HEK293T (cell line): ENCODE measurements around the gene MFN1.

ENCODE experiments used
- CTCF ChIA-PET: fragments of 350-600 bp; formaldehyde crosslinking; extraction: SDS; loops from one replicate; lab custom pipeline; 2021; ENCODE audit warnings: antibody characterized with exemption, inconsistent platforms; lab: Yijun Ruan, JAX
- POLR2A ChIA-PET: fragments of 350-600 bp; formaldehyde crosslinking; extraction: SDS; loops from one replicate; lab custom pipeline; 2020; ENCODE audit warnings: antibody characterized with exemption, inconsistent platforms; lab: Yijun Ruan, JAX
- DNase-seq: peaks from one replicate; pipeline ENCODE4 v3.0.0; 2012; ENCODE audit warnings: mixed read lengths; ENCODE audit errors: extremely low spot score
- ARNT ChIP-seq: fragments of 450-650 bp; IDR thresholded peaks from 2 replicates; pipeline ENCODE4 v1.6.1; 2017; ENCODE audit warnings: mild to moderate bottlenecking
- BHLHE40 ChIP-seq: fragments of 450-650 bp; IDR thresholded peaks from 2 replicates; pipeline ENCODE4 v1.6.1; 2016; ENCODE audit warnings: mild to moderate bottlenecking, moderate library complexity, borderline replicate concordance
- CTBP1 ChIP-seq: fragments of 450-650 bp; IDR thresholded peaks from 2 replicates; pipeline ENCODE4 v1.6.1; 2016; ENCODE audit warnings: borderline replicate concordance
- ELF4 ChIP-seq: fragments of 450-650 bp; IDR thresholded peaks from 2 replicates; pipeline ENCODE4 v1.6.1; 2017; ENCODE audit warnings: antibody characterized with exemption
- FOXA1 ChIP-seq: fragments of 450-650 bp; IDR thresholded peaks from 2 replicates; pipeline ENCODE4 v1.6.1; 2016; ENCODE audit warnings: mild to moderate bottlenecking
- FOXK2 ChIP-seq: fragments of 450-650 bp; IDR thresholded peaks from 2 replicates; pipeline ENCODE4 v1.6.1; 2016; ENCODE audit warnings: mild to moderate bottlenecking
- FOXM1 ChIP-seq: fragments of 450-650 bp; IDR thresholded peaks from 2 replicates; pipeline ENCODE4 v1.6.1; 2017; ENCODE audit warnings: mild to moderate bottlenecking, borderline replicate concordance
- HDGF ChIP-seq: fragments of 450-650 bp; IDR thresholded peaks from 2 replicates; pipeline ENCODE4 v1.6.1; 2017; ENCODE audit warnings: antibody characterized with exemption, borderline replicate concordance
- L3MBTL2 ChIP-seq: fragments of 450-650 bp; conservative IDR thresholded peaks from 2 replicates; pipeline ENCODE4 v1.6.1; 2016; ENCODE audit warnings: mild to moderate bottlenecking
- LEF1 ChIP-seq: fragments of 450-650 bp; IDR thresholded peaks from 2 replicates; pipeline ENCODE4 v1.6.1; 2017; ENCODE audit warnings: mild to moderate bottlenecking, borderline replicate concordance
- NFRKB ChIP-seq: fragments of 450-650 bp; IDR thresholded peaks from 2 replicates; pipeline ENCODE4 v1.6.1; 2016; ENCODE audit warnings: mild to moderate bottlenecking, moderate library complexity
- PKNOX1 ChIP-seq: fragments of 450-650 bp; IDR thresholded peaks from 2 replicates; pipeline ENCODE4 v1.6.1; 2016
- SP1 ChIP-seq: fragments of 450-650 bp; IDR thresholded peaks from 2 replicates; pipeline ENCODE4 v1.6.1; 2017
- SUZ12 ChIP-seq: fragments of 450-650 bp; IDR thresholded peaks from 2 replicates; pipeline ENCODE4 v1.6.1; 2016; ENCODE audit warnings: mild to moderate bottlenecking
- TARDBP ChIP-seq: fragments of 450-650 bp; IDR thresholded peaks from 2 replicates; pipeline ENCODE4 v1.6.1; 2016
- ZNF384 ChIP-seq: fragments of 450-650 bp; IDR thresholded peaks from 2 replicates; pipeline ENCODE4 v1.6.1; 2016

The MFN1 gene

GRCh38 chr3:179369621-179370020 is 22.1 kb downstream of the MFN1 start:
- POLR2A ChIA-PET: no interaction called here
- no peak for DNase-seq
- no peak for TF ChIP-seq FOXA1
- TF ChIP-seq SUZ12: no peak
- TF ChIP-seq NFRKB: no peak
- TF ChIP-seq SP1: no peak
- no peak for TF ChIP-seq L3MBTL2
- no peak for TF ChIP-seq ZNF384
- no peak for TF ChIP-seq HDGF
- CTCF ChIA-PET: no interaction called here

DNA sequence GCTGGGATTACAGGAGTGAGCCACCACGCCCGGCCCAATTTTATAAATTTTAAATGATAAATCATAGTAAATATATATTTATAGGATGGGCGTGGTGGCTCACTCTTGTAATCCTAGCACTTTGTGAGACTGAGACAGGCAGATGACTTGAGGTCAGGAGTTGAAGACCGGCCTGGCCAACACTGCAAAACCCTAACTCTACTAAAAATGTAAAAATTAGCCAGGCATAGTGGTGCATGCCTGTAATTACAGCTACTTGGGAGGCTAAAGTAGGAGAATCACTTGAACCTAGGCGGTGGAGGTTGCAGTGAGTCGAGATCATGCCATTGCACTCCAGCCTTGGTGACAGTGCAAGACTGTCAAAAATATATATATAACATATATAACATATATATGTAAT is 26.4 kb downstream of the MFN1 start:
- ChIA-PET POLR2A (no interaction called here), CTCF (interaction anchor here (0.6 kb wide), 1 partner anchor 342 kb away, joined by 4 read pairs; no protein-coding TSS in a partner anchor)
- TF ChIP-seq FOXK2 (no peak), PKNOX1 (no peak), NFRKB (no peak), FOXA1 (no peak), ARNT (no peak), L3MBTL2 (no peak), FOXM1 (no peak), BHLHE40 (no peak), ZNF384 (no peak), SUZ12 (no peak), HDGF (no peak), LEF1 (no peak), TARDBP (no peak)
- no peak for DNase-seq

GRCh38 chr3:179375091-179375999 is 27.8 kb downstream of the MFN1 start:
- POLR2A ChIA-PET: no interaction called here

DNA sequence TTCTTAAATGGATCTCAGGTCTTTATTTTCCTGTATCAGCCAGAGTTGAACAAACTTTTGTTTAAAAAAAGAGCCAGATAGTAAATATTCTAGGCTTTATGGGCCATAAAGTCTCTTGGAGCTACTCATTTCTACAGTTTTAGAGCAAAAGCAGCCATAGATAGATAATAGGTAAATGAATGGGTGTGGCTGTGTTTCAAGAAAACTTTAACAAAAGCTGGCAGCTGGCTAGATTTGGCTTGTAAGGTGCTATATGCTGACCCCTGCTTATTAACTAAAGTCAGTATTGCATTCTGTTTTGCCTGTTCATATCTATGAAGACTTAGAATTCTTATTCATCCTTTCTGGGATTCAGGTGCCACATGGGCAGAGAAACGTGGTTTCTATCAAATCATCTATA is 29.0 kb downstream of the MFN1 start:
- TF ChIP-seq PKNOX1: no peak
- no peak for TF ChIP-seq BHLHE40
- ChIA-PET POLR2A (no interaction called here), CTCF (no interaction called here)
- DNase-seq: no peak

More at GRCh38 chr3:179375091-179375999, 27.8 kb downstream of the MFN1 start:
- TF ChIP-seq NFRKB (no peak), HDGF (no peak), L3MBTL2 (no peak), FOXK2 (no peak), SP1 (no peak), FOXA1 (no peak), LEF1 (no peak), ARNT (no peak), ELF4 (no peak), BHLHE40 (no peak)
- CTCF ChIA-PET: interaction anchor here (0.6 kb wide), 1 partner anchor 106 kb away, joined by 4 read pairs; no protein-coding TSS in a partner anchor
- DNase-seq: no peak

DNA sequence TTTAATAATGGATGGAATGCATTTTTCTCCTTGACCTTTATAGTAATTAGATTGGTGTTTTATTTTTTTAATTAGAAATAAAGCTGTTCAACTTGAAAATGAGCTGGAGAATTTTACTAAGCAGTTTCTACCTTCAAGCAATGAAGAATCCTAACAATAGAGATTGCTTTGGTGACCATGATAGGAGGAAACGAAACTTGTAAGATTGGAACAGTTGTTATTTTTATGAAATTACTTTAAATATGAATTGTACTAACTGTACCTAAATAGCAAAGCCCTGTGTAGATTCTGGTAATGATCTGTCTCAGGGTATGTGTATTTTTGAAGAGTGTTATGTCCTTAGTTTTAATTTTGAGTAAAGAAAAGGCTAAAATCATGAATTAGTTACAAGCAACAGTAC is 44.4 kb downstream of the MFN1 start:
- ChIA-PET POLR2A (no interaction called here), CTCF (no interaction called here)
- no peak for TF ChIP-seq LEF1
- TF ChIP-seq FOXM1: no peak
- TF ChIP-seq ZNF384: no peak
- no peak for TF ChIP-seq TARDBP
- TF ChIP-seq SUZ12: no peak
- TF ChIP-seq ELF4: no peak
- no peak for TF ChIP-seq L3MBTL2
- TF ChIP-seq HDGF: no peak
- no peak for TF ChIP-seq FOXA1
- TF ChIP-seq BHLHE40: no peak
- no peak for TF ChIP-seq SP1
- TF ChIP-seq FOXK2: no peak
- DNase-seq: no peak

GRCh38 chr3:179398574-179399231 is 51.2 kb downstream of the MFN1 start:
- DNase-seq: no peak
- no peak for TF ChIP-seq CTBP1
- no peak for TF ChIP-seq BHLHE40
- no peak for TF ChIP-seq FOXA1
- no peak for TF ChIP-seq LEF1
- no peak for TF ChIP-seq PKNOX1
- no peak for TF ChIP-seq ELF4
- no peak for TF ChIP-seq FOXM1
- no peak for TF ChIP-seq TARDBP
- no peak for TF ChIP-seq ARNT
- TF ChIP-seq HDGF: no peak
- no peak for TF ChIP-seq NFRKB
- no peak for TF ChIP-seq FOXK2
- TF ChIP-seq SUZ12: no peak
- no peak for TF ChIP-seq L3MBTL2
- no peak for TF ChIP-seq SP1
- no peak for TF ChIP-seq ZNF384
- ChIA-PET CTCF (no interaction called here), POLR2A (no interaction called here)
